Adrenal gland (tissue), 12 donors: ENCODE data around the gene RTTN. TPM values are rescaled to one million over a fixed set of nuclear protein-coding genes. Genes with fewer than 3 reads are reported as not detected.

Experiments
- DNase-seq, 7 donors: peaks; one replicate each; pipeline ENCODE4 v3.0.0-alpha.2; 2019 to 2020
- H3K27ac ChIP-seq, 5 donors: fragments of 200-600 bp; sonication (generic) in 4 of 5; 1 replicate in 3 of 5; 2 replicates in 2 of 5; pipeline versions ENCODE4 v1.5.1 to v1.8.0; 2016 to 2020; ENCODE audit warnings: mild to moderate bottlenecking in 1 of 5
- H3K27me3 ChIP-seq: fragments of 200-600 bp; 2 replicates; pipeline ENCODE4 v1.8.0; 2021
- H3K36me3 ChIP-seq, 2 donors: fragments of 200-600 bp; replicated peaks in 1 of 2; 1 replicate in 1 of 2; 2 replicates in 1 of 2; pipeline versions ENCODE4 v1.5.1 to v1.8.0; 2018 to 2022
- H3K4me1 ChIP-seq, 2 donors: fragments of 200-600 bp; replicated peaks in 1 of 2; 1 replicate in 1 of 2; 2 replicates in 1 of 2; pipeline versions ENCODE4 v1.5.1 to v1.8.0; 2018 to 2021
- H3K4me3 ChIP-seq, 4 donors: fragments of 200-600 bp; sonication (generic) in 3 of 4; one replicate each; pipeline ENCODE4 v1.5.1; 2016 to 2018
- H3K9me3 ChIP-seq, 3 donors: fragments of 200-600 bp; sonication (generic) in 1 of 3; replicated peaks in 1 of 3; 1 replicate in 2 of 3; 2 replicates in 1 of 3; pipeline versions ENCODE4 v1.5.1 to v1.8.0; 2016 to 2021
- POLR2A ChIP-seq, 2 donors: fragments of 450-650 bp; IDR thresholded peaks; one replicate each; pipeline ENCODE4 v1.6.1; 2017; ENCODE audit warnings: antibody characterized with exemption in 2 of 2, mild to moderate bottlenecking in 2 of 2, moderate library complexity in 1 of 2
- WGBS, 4 donors: extraction: QIAGEN DNeasy Blood & Tissue Kit in 2 of 4; methylation state at CpG; one replicate each; pipeline versions ENCODE4 v1.1.5 to v1.1.7; 2013 to 2017; 5-methylcytosine and 5-hydroxymethylcytosine counted together
- intact Hi-C, 2 donors: fragments of 100-400 bp; cut with DNase I; formaldehyde crosslinking; loops; one replicate each; pipeline versions ENCODE4 v1.14.1 to v1.15.0; 2022 to 2023
- polyA plus RNA-seq, 3 donors: library from polyadenylated mRNA; stranded (reverse); fragments of 200-250 nt in 2 of 3; fragments of 350-450 nt in 1 of 3; fragmentation: Illumina TruSeq in 1 of 3; extraction: RNeasy Lipid Tissue Mini Kit (QIAGEN cat#74804) in 1 of 3; gene quantifications; one replicate each; pipeline ENCODE4 v1.2.3, GENCODE V29; 2013 to 2014
- total RNA-seq, 9 donors: library from RNA; depleted of rRNA in 4 of 9; stranded (reverse); fragments of >200 nt in 4 of 9; fragments of 120-200 nt in 1 of 9; fragmentation: NEBNext Ultra II Directional in 1 of 9; extraction: Animal tissue kit (Norgen Biotek cat#: 25700) in 1 of 9; gene quantifications; one replicate each; pipeline versions ENCODE4 v1.1.0 to v1.2.4, GENCODE V29; 2013 to 2023
- TF ChIP-seq, protein P1 (sequence below), 6 experiments: fragments of 450-650 bp in 4 of 6; fragments of 200-600 bp in 2 of 6; sonication (generic) in 1 of 6; IDR thresholded peaks; 1 replicate in 5 of 6; 2 replicates in 1 of 6; pipeline versions ENCODE4 v1.5.1 to v1.8.0; 2016 to 2021; ENCODE audit warnings: antibody characterized with exemption in 6 of 6, mild to moderate bottlenecking in 2 of 6, moderate library complexity in 1 of 6
- donor health status: healthy with polysubstance abuse.
- donor health status: Bipolar disorder and iron deficiency.
- donor health status: DM: yes; HTN: yes; CAD: no.
- donor health status: DM: no; HTN: no; CAD: no.
- donor health status: DM: no; HTN: no; CAD: no.
- donor health status: DM: yes; HTN: yes; CAD: no.

Gene RTTN
- total and polyA plus RNA-seq, 12 donors: 4.0 to 22.5 (median 7.5) TPM

- Histone ChIP-seq H3K36me3 (no peaks in the 10 kb centered on the region), H3K27ac (no peak overlapping the region), H3K4me3 (no peak overlapping the region), H3K9me3 (peaks cover 0 to 9% (median 0%) of the 10 kb centered on the region in 3 donors), H3K4me1 (peaks cover 0 to 6% of the 10 kb centered on the region in 2 donors), H3K27me3 (no peaks in the 10 kb centered on the region)
- 89 to 100% (median 93%) methylated on average over 1 of the region's 1 CpG for WGBS, 4 donors
- intact Hi-C loops: no loop called here
- no peak for DNase-seq
- TF ChIP-seq POLR2A (IDR thresholded peaks at IDR 0.05): no peak
- TF ChIP-seq, protein P1, sequence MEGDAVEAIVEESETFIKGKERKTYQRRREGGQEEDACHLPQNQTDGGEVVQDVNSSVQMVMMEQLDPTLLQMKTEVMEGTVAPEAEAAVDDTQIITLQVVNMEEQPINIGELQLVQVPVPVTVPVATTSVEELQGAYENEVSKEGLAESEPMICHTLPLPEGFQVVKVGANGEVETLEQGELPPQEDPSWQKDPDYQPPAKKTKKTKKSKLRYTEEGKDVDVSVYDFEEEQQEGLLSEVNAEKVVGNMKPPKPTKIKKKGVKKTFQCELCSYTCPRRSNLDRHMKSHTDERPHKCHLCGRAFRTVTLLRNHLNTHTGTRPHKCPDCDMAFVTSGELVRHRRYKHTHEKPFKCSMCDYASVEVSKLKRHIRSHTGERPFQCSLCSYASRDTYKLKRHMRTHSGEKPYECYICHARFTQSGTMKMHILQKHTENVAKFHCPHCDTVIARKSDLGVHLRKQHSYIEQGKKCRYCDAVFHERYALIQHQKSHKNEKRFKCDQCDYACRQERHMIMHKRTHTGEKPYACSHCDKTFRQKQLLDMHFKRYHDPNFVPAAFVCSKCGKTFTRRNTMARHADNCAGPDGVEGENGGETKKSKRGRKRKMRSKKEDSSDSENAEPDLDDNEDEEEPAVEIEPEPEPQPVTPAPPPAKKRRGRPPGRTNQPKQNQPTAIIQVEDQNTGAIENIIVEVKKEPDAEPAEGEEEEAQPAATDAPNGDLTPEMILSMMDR (IDR thresholded peaks at IDR 0.05): no peak
Observed at GRCh38 chr18:70126832-70127231, 78.7 kb downstream of the RTTN start.

- Histone ChIP-seq H3K9me3 (peaks cover 0 to 4% (median 0%) of the 10 kb centered on the region in 3 donors), H3K27ac (no peak overlapping the region), H3K36me3 (no peaks in the 10 kb centered on the region), H3K27me3 (no peaks in the 10 kb centered on the region), H3K4me1 (peaks cover 0 to 6% of the 10 kb centered on the region in 2 donors), H3K4me3 (no peak overlapping the region)
- DNase-seq: no peak
- WGBS, 4 donors: 91 to 97% (median 95%) methylated on average over 4 of the region's 4 CpGs
- TF ChIP-seq, protein P1 (IDR thresholded peaks at IDR 0.05): no peak
- TF ChIP-seq POLR2A (IDR thresholded peaks at IDR 0.05): no peak
- intact Hi-C loops: no loop called here
Observed at GRCh38 chr18:70124139-70124538, 81.3 kb downstream of the RTTN start.

DNA sequence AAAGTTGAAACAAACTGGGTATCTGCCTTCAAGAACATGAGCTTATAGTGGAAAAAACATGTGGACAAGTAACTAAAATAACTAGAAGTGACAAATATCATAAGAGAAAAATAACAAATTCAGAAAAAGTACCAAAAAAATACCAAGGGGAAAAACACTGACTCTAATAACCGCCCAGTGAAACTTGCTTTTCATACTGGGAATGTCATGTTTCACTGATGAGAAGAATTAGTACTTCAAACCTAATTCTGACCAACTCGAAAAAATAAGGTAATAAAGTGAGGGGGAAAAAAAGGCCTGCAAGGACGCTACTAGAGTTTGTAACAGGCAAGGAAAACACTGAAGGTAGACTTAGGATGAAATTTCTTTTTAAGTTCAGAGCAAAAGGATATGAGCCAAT, 83.6 kb downstream of the RTTN start:
- Histone ChIP-seq H3K9me3 (peaks cover 0 to 4% (median 0%) of the 10 kb centered on the region in 3 donors), H3K4me1 (no peaks in the 10 kb centered on the region), H3K4me3 (no peak overlapping the region), H3K27me3 (no peaks in the 10 kb centered on the region), H3K27ac (no peak overlapping the region), H3K36me3 (no peaks in the 10 kb centered on the region)
- TF ChIP-seq, protein P1 (IDR thresholded peaks at IDR 0.05): no peak
- no peak for TF ChIP-seq POLR2A (IDR thresholded peaks at IDR 0.05)
- intact Hi-C loops: no loop called here
- 88 to 94% (median 92%) methylated on average over 3 of the region's 3 CpGs for WGBS, 4 donors
- no peak for DNase-seq

DNA sequence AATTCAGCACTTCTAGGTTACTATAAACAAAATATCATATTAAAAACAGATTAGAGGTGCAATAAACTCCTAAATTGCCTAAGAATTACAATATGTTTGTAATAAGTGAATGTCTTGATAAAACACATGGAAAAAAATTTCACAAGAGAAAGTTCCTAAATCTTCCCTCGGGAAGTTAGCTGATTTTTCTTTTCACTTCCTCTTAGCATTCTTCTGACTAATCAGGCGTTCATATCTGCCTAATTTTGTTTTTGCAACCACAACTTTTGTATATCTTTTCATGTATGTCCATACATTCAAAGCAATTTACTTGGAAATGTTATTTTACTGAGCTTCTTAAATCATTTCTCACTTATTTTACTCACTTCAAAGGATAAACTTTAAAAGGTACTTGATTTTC, 88.5 kb downstream of the RTTN start:
- no peak for TF ChIP-seq POLR2A (IDR thresholded peaks at IDR 0.05)
- TF ChIP-seq, protein P1 (IDR thresholded peaks at IDR 0.05): no peak
- H3K4me1 ChIP-seq: no peaks in the 10 kb centered on the region
- intact Hi-C loops: no loop called here
- no peaks in the 10 kb centered on the region for H3K9me3 ChIP-seq
- no peak overlapping the region for H3K4me3 ChIP-seq
- H3K27ac ChIP-seq: no peak overlapping the region
- no peaks in the 10 kb centered on the region for H3K27me3 ChIP-seq
- 52 to 75% (median 70%) methylated on average over 2 of the region's 2 CpGs for WGBS, 4 donors
- no peaks in the 10 kb centered on the region for H3K36me3 ChIP-seq
- no peak for DNase-seq
